Chondrocyte (in vitro differentiated cells): ENCODE measurements around the gene TSPYL1. TPM values are rescaled to one million over a fixed set of nuclear protein-coding genes. Genes with fewer than 3 reads are reported as not detected.
"Not testable (repeated sequence)": the region's sequence is repeated elsewhere in the genome, so short reads cannot be mapped to it uniquely, and the experiment has no call there.

Source experiments
- DNase-seq: peaks from one replicate; pipeline ENCODE4 v3.0.0; 2021; ENCODE audit warnings: mixed read lengths, low spot score
- H3K27ac Mint-ChIP-seq: one replicate; pipeline ENCODE4 v1.8.0; 2021; ENCODE audit warnings: mild to moderate bottlenecking, moderate library complexity, mixed read lengths; ENCODE audit not compliant: unreplicated experiment
- H3K27me3 Mint-ChIP-seq: 2 replicates; pipeline ENCODE4 v1.8.0; 2021; ENCODE audit warnings: low read depth, mixed read lengths
- H3K36me3 Mint-ChIP-seq: 2 replicates; pipeline ENCODE4 v1.8.0; 2021; ENCODE audit warnings: low read depth, mixed read lengths
- H3K4me1 Mint-ChIP-seq: 2 replicates; pipeline ENCODE4 v1.8.0; 2021; ENCODE audit warnings: low read depth, mild to moderate bottlenecking, mixed read lengths
- H3K4me3 Mint-ChIP-seq: one replicate; pipeline ENCODE4 v1.8.0; 2021; ENCODE audit warnings: mild to moderate bottlenecking, moderate library complexity, mixed read lengths; ENCODE audit not compliant: unreplicated experiment
- H3K9me3 Mint-ChIP-seq: 2 replicates; pipeline ENCODE4 v1.8.0; 2021; ENCODE audit warnings: low read depth, mixed read lengths
- CTCF ChIP-seq: fragments of 200-600 bp; sonication (generic); IDR thresholded peaks from 2 replicates; pipeline ENCODE4 v1.5.0; 2021; ENCODE audit warnings: antibody characterized with exemption, mild to moderate bottlenecking, moderate library complexity
- total RNA-seq: library from RNA; stranded (reverse); gene quantifications from 3 replicates; pipeline ENCODE4 v1.2.1, GENCODE V29; 2021

TSPYL1 gene
- total RNA-seq, 1 donor from 2014 or later: 66.0 TPM

DNA sequence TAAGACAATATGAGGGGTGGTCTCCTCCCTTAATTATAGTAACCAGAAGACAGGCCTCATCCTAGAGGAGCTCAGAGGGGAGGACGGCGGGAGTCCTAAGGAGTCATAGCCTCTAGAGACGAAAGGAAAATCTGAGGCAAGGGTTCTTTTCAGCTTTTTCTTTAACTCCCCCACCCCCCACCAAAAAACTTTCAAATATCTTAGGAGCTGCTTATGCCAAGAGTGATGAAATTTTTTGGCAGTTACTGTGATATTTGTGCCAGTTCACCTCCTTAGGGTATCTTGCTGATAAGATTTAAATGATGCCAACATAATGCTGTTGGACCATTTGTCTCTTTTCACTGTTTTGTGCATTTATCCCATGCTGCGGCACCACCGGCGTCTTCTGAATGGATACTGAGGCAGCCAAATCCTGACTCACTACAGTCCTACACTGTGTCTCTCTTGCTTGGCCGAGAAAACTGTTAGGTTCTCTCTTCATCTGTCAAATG is 46.5 kb upstream of the TSPYL1 start:
- Mint-ChIP-seq H3K36me3 (no peaks in the 10 kb centered on the region), H3K9me3 (no peaks in the 10 kb centered on the region), H3K27ac (peak overlapping the region; percentile 47), H3K4me1 (peaks cover 43% of the 10 kb centered on the region), H3K27me3 (no peaks in the 10 kb centered on the region), H3K4me3 (no peak overlapping the region)
- DNase-seq: no peak
- TF ChIP-seq CTCF: no peak

- H3K27me3 Mint-ChIP-seq, H3K9me3 Mint-ChIP-seq, H3K4me3 Mint-ChIP-seq, H3K27ac Mint-ChIP-seq, DNase-seq, H3K36me3 Mint-ChIP-seq: not testable (repeated sequence)
- H3K4me1 Mint-ChIP-seq: peaks cover 43% of the 10 kb centered on the region
Observed at GRCh38 chr6:116325634-116326132, 46.0 kb upstream of the TSPYL1 start.

DNA sequence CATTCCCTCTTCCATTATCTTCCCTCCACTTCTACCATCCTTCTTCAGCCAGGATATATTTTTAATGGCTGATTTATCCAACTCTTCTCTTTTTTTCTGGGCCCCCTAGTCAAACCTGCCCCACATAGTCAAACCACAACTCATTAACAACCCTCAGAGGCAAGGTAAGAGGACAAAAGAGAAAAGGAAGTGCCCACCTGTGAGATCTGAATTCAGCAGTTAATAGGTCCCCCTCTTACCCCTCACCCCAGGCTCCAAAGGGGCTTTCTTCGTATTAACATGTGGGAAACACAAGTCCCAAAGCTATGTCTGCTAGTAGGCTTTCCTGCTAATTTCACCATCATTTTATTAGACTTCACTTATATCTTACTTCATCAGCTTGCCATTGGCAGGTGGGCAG is 44.1 kb upstream of the TSPYL1 start:
- TF ChIP-seq CTCF: no peak
- Mint-ChIP-seq H3K9me3 (no peaks in the 10 kb centered on the region), H3K36me3 (no peaks in the 10 kb centered on the region), H3K27ac (no peak overlapping the region), H3K27me3 (no peaks in the 10 kb centered on the region), H3K4me3 (no peak overlapping the region), H3K4me1 (peaks cover 33% of the 10 kb centered on the region)
- no peak for DNase-seq

GRCh38 chr6:116321933-116322332 is 42.2 kb upstream of the TSPYL1 start:
- not testable (repeated sequence) for H3K9me3 Mint-ChIP-seq, DNase-seq, H3K27ac Mint-ChIP-seq, H3K27me3 Mint-ChIP-seq, H3K36me3 Mint-ChIP-seq, H3K4me3 Mint-ChIP-seq
- peaks cover 15% of the 10 kb centered on the region for H3K4me1 Mint-ChIP-seq

- H3K36me3 Mint-ChIP-seq: no peaks in the 10 kb centered on the region
- H3K27ac Mint-ChIP-seq: no peak overlapping the region
- no peaks in the 10 kb centered on the region for H3K9me3 Mint-ChIP-seq
- no peak for DNase-seq
- TF ChIP-seq CTCF: no peak
- no peaks in the 10 kb centered on the region for H3K27me3 Mint-ChIP-seq
- H3K4me3 Mint-ChIP-seq: no peak overlapping the region
- H3K4me1 Mint-ChIP-seq: peaks cover 16% of the 10 kb centered on the region
Observed at GRCh38 chr6:116316772-116317467, 37.2 kb upstream of the TSPYL1 start.

- Mint-ChIP-seq H3K4me1 (peaks cover 16% of the 10 kb centered on the region), H3K36me3 (no peaks in the 10 kb centered on the region), H3K27ac (no peak overlapping the region), H3K4me3 (no peak overlapping the region), H3K9me3 (no peaks in the 10 kb centered on the region), H3K27me3 (no peaks in the 10 kb centered on the region)
- DNase-seq: no peak
- TF ChIP-seq CTCF: no peak
Observed at GRCh38 chr6:116314878-116315277, 35.1 kb upstream of the TSPYL1 start.
